IPS-NIHi11 (cell line): ENCODE results near the gene KRTAP5-10.
"Not testable (repeated sequence)": the region's sequence is repeated elsewhere in the genome, so short reads cannot be mapped to it uniquely, and the experiment has no call there.

Experiments used
- DNase-seq: peaks from one replicate; pipeline ENCODE4 v3.0.0; 2012; ENCODE audit warnings: mixed read lengths, low spot score

Gene KRTAP5-10

GRCh38 chr11:71565263-71565662 is at the start of gene KRTAP5-10:
Gene KRTAP5-10 (plus strand): TSS chr11:71565563. CDS start chr11:71565588, 25 bp downstream.
- no peak for DNase-seq

GRCh38 chr11:71518506-71519471 is 46.6 kb upstream of the KRTAP5-10 start:
- no peak for DNase-seq

- no peak for DNase-seq
Measured at GRCh38 chr11:71519546-71519945, 45.8 kb upstream of the KRTAP5-10 start.

GRCh38 chr11:71525188-71525937 is 40.0 kb upstream of the KRTAP5-10 start:
- DNase-seq: no peak

GRCh38 chr11:71525938-71526495 is 39.3 kb upstream of the KRTAP5-10 start:
- DNase-seq: no peak

- DNase-seq: not testable (repeated sequence)
Measured at GRCh38 chr11:71526796-71527575, 38.4 kb upstream of the KRTAP5-10 start, which contains the start of gene KRTAP5-7. Gene KRTAP5-7 (plus strand): TSS chr11:71527267. CDS start chr11:71527301, 34 bp downstream.

- no peak for DNase-seq
Measured at GRCh38 chr11:71527576-71528210, 37.7 kb upstream of the KRTAP5-10 start.

GRCh38 chr11:71530602-71531001 is 34.8 kb upstream of the KRTAP5-10 start:
- no peak for DNase-seq

- no peak for DNase-seq
Measured at GRCh38 chr11:71532036-71532610, 33.2 kb upstream of the KRTAP5-10 start.

- DNase-seq: not testable (repeated sequence)
Measured at GRCh38 chr11:71534711-71535608, 30.4 kb upstream of the KRTAP5-10 start.

GRCh38 chr11:71535825-71536224 is 29.5 kb upstream of the KRTAP5-10 start:
- DNase-seq: no peak

- DNase-seq: no peak
Measured at GRCh38 chr11:71537537-71537936, 27.8 kb upstream of the KRTAP5-10 start.

GRCh38 chr11:71537977-71538665 is 27.2 kb upstream of the KRTAP5-10 start, which contains the start of gene KRTAP5-8:
Gene KRTAP5-8 (plus strand): TSS chr11:71538025. CDS start chr11:71538056, 31 bp downstream.
- not testable (repeated sequence) for DNase-seq

- DNase-seq: no peak
Measured at GRCh38 chr11:71538666-71538990, 26.7 kb upstream of the KRTAP5-10 start.

GRCh38 chr11:71539017-71539416 is 26.3 kb upstream of the KRTAP5-10 start:
- DNase-seq: no peak

- DNase-seq: not testable (repeated sequence)
Measured at GRCh38 chr11:71539971-71540370, 25.4 kb upstream of the KRTAP5-10 start.

GRCh38 chr11:71540521-71541304 is 24.6 kb upstream of the KRTAP5-10 start:
- not testable (repeated sequence) for DNase-seq

GRCh38 chr11:71542382-71542781 is 23.0 kb upstream of the KRTAP5-10 start:
- no peak for DNase-seq
